HG03159 (cell line): ENCODE data around the gene RETREG2.

Source experiments
- ATAC-seq: cut with Tn5 transposase; IDR thresholded peaks from one replicate; pipeline ENCODE4 v1.9.1; 2021; ENCODE audit warnings: mild to moderate bottlenecking, moderate library complexity; ENCODE audit not compliant: unreplicated experiment

The RETREG2 gene, protein sequence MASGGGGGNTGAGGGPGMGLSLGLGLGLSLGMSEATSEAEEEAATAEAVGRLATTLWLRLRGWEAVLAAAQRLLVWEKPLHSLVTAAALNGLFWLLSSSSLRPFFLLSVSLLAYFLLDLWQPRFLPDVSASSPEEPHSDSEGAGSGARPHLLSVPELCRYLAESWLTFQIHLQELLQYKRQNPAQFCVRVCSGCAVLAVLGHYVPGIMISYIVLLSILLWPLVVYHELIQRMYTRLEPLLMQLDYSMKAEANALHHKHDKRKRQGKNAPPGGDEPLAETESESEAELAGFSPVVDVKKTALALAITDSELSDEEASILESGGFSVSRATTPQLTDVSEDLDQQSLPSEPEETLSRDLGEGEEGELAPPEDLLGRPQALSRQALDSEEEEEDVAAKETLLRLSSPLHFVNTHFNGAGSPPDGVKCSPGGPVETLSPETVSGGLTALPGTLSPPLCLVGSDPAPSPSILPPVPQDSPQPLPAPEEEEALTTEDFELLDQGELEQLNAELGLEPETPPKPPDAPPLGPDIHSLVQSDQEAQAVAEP

DNA sequence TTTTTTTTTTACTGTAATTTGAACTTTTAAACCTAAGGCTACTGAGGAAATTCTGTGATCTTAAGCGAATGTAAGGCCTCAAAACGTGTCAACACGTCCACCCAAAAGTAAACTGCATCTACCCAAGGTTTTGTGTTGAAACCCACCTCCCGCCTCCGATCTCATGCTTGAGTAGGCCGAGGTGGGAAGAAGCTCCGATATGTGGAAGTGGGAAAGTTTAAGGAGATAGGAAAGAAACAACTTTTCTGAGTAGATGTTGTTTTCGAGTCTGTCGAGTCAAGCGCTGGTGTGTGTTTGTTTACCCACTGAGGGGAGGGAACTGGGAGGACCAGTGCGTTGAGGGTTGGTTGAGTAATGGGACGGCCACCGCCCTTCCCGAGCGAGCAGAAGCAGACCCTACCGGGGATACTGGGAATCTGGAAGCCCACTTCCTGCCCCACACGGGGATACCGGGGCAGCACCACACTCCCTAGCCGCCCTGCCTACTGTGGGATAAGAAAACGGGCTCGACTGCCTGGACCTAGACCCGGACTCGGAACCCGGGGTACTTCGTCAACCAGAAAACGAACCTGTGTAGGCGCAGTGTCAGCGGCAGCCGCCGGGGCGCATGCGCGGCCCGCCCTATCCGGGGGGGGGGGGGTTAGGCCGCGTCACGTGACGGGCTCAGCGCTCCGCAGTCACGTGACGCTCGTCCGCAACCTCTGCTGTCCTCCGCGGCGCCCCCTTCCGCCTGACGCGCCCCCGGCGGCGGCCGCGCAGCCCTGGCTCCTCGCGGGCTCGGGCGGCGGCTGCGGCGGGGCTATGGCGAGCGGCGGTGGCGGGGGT lies at the start of gene RETREG2:
Gene RETREG2 (plus strand): TSS at position 724 of the 825 bp plus-strand sequence. CDS start 78 bp downstream, at position 802.
- ATAC-seq: peak; percentile 46

DNA sequence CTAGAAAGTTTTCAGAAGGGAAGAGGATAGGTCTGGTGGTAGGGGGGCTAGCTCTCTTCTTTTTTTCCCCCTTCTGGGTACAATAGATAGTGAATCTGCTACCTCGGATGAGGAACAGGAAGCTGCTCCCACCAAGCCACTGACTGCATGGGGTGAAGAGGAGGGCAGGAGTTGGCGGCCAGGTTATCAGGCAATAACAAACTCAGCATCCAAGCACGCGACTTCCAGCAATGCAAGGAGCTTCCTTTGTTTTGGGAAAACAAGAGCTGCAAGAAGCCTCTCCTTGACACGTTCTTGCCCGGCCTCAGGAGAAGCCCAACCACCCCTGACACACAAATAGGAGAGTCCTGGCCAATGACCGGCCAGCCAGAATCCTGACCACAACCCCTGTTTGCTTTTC lies 49.7 kb upstream of the RETREG2 start:
- ATAC-seq: no peak

DNA sequence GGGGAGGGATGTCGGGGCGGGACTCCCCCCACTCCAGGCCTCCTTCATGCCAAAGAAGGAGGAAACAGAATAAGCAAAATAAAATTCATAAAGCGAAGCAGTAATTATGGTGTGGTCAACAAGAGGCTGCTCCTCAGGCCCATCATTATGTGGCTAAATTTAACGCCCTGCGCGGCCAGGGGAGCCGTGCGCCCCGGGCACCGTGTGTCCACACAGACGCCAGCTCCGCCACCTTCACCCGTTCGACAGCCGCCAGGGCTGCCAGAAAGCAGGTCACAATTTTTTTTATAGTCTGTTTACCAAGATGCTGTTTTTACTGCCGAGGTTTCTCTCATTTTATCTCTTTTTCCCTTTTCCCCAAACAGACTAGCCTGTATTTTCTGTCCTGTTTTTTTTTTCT lies 48.5 kb upstream of the RETREG2 start:
- no peak for ATAC-seq

DNA sequence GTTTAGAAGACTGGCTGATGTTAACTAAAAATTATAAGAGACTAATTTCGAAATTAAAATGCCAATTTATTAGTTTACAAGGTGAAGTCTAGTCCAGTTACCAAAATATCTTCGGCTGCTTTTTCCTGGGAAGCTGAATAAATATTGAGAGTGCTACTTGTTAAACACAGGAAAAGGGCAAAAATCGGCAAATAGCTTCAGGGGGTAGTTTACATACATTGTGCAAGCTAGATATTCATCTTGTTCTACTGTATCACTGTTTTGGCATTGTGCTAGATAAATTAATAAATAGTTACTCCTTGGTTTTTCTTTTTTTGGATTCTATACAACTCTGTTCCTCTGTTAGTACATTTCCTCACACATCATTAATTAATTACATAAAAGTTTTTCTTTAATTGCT lies 46.7 kb upstream of the RETREG2 start:
- no peak for ATAC-seq

DNA sequence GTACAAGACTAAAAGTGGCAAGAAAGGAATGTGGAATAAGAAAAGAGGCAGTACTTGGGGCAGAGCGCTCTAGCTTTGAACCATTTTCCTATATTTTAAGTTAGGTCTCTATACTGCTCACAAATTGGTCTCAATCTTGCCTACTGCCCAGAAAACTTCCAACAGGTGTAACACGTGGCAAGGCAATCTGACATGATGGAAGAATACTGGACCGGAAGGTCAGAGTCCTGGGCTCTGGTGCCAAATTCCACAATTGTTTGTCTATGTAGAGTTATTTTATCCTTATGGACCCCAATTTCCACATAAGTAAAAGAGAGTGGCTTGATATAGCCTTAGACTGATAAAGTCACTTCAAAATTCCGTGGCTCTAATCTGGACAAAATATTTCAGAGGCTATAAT lies 46.3 kb upstream of the RETREG2 start:
- ATAC-seq: no peak

DNA sequence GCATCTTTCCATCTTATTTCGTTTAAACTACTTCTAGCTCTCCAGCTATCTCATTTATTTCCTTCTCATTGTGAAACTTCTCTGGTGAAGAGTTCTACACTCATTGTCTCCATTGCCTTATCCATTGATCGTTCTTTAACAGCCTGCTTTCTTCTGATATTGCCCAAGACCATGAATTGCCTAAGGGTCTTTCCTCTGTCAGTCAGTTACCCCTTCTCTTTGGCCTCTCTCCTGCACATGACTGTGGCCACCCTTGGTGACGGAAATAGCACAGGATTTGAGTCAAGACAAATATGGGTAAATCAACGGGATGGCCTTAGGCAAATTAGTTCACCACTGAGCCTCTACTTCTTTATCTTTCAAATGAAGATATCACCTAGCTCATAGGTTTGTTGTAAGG lies 44.1 kb upstream of the RETREG2 start:
- ATAC-seq: no peak

DNA sequence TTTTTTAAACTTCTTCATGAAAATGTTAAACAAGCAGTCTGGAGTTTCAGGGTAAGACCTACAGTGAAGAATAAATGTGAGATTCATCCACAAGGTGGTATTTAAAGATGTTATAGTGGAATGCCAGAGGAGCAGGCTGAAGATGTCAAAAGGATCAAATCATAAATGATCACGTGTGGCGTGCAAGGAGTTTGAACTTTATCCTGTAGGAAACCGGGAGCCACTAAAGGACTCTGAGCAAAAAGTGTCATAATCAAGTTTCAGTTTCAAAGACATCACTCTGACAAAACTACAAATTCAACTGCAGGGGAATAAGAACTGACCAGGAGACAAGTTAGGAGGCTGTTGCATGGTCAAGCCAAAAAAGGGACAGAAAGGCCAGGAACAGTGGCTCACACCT lies 37.4 kb upstream of the RETREG2 start:
- no peak for ATAC-seq

DNA sequence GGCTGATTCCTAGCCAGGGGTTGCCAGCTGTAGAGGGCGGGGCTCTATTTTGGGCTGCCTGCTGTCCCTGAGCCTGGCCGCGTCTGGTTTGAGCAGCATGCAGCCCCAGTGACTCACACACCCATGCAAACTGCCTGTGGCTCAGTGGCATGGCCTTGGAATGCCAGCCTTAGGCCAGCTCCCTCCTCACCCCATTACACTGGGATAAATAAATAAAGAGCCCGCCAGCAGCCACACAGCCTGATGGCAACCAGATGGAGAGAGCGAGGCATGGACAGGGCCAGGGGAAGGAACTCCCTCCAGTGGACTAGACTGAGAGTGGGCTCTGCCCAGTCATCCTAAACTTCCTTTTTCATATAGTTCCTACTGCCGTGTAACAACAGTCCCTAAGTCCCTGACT lies 35.7 kb upstream of the RETREG2 start:
- no peak for ATAC-seq

DNA sequence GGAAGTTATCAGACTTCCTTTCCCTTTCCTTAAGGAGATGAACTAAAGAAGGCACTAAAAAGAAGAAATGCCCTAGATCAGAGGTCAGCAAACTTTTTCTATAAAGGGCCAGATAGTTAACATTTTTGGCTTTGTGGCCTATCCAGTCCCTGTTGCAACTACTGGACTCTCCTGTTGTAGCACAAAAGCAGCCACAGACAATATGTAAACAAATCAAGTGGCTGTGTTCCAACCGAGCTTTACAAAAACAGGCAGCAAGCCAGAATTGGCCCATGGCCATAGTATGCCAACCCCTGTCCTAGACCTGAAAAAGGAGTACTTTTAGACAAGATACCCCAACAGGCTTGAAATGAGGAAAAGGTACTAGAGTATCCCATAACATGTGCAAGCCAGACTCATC lies 28.4 kb upstream of the RETREG2 start:
- no peak for ATAC-seq

DNA sequence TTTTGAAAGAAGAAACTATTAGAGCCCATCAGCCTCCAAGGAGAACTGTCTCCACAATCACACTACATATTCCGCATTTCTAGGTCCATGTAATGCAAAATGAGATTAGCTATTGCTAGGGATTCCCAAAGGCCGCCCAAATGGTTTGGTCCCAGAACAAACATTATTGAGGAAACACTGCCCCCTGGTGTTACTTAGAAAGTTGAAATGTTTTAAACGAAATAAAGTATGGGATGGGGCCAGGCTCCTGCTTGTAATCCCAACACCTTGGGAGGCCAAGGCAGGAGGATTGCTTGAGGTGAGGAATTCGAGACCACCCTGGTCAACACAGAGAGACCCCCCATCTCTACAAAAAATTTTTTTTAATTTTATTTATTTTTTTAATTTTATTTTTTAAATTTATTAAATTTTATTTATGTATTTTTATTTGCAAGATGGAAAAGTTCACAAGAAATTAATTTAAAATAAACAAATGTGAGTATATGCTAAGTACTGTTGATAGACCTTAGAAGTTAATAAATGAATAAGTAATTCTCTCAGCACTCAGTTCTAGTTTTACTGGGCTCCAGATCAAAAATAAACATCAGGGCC lies 22.9 kb upstream of the RETREG2 start:
- ATAC-seq: no peak

DNA sequence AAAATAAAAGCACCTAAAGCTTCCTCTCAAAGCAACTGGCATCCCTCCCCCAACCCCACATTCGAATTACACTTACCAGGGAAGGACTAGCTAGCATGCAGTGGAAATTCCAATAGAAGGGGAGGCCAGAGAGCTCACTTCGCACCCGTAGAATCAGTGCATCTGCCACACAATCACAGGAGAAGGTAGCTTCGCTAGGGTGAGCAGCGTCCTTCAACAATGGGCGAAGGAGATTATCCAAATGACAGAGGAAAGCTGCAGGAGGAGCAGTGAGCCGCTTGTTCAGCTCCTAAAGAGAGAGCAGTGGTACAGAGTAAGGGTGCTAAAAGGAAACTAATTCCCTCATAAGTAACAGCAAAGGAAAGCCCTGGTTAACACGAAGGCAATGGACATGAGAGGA lies 20.7 kb upstream of the RETREG2 start:
- no peak for ATAC-seq

DNA sequence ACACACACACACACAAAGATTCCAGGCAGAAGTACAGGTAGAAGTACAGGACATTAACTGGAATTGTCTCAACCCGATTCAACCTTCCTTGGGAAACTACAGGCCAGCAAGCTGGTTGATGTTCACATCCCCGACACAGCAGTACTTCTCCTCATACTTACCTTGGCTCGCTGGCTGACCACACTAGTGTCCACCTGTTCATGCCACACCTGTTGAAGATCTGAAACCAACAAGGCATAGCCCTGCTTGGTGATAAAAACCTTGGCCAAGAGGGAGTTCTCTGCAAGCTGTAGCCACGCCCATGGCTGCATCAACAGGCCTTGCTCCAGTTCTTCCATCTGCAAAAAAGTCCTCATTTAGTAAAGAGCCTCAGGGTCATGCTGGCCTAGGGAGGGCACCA lies 20.1 kb upstream of the RETREG2 start:
- ATAC-seq: no peak

DNA sequence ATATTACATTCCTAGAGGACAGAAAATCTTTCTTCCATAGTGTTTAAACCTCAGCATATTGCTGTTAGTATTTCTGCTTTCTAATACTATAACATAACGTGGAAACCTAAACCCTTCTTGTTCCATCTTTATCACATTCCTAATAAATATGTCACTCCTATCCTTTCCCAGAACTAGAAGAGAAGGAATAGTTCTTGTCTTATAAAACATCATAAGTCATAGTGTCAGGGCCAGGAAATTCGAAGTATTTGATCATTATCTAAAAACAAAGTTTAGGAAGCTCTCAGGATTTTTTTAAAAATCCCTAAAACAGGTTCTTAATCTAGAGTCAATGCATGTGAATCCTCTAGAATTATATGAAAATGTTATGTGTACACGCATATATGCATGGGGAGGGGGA lies 19.5 kb upstream of the RETREG2 start:
- ATAC-seq: no peak

DNA sequence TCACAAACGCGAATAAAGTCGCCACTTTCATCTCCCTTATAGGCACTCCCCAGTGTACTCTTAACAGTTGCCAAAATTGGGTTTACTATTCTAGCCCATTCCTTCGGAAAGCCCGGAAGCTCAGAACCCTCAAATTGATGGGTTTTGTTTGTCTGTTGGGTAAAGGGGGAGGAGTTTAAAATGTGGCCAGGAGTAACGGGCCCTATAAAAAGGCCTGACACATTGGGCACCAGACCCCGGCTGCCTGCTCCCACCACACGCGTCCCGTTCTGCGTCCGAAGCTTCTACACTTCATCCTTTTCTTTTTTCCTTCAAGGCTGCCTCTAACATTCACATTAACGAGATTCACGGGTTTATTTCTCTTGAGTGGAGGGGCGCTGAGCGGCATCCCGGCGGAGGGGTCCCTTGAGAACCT lies 18.3 kb upstream of the RETREG2 start:
- peak; percentile 8 for ATAC-seq

DNA sequence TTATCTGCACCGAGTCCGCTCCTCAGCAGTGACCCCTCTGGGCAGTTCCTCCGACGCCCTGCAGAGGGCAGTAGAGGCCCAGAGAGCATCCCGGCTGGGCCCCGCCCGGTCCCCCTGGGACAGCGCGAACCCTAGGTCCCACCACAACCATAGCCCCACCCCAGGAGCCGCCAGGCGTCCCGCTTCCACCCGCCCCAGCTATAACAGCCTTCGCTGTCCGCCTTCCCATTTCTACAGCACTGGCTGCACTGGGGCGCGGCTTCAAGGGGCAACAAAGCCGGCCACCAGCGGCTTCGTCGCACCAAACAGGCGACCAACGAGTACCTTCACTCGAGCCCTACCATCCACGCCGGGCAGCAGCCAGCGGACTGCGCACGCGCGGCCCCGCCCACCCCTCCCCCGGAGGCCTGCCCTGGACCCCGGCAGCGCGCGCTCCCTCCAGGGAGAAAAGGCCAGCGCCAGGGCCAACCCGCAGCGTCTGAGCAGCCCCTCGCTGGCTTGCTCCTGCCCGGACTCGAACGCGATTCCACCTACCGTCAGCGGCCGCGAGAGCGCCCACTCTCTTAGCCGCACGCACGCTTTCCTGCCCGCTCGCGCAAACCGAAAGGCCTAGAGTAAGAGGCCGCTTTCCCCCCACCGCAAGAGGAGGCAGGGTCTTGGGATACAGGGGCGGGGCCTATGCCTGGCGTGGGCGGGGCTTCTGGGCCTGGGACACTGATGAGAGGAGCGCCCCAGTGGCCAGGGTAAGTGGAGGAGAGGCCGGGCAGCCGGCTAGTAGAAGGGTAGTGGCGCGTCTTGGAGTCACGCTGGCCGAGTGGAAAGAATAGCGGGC lies 17.7 kb upstream of the RETREG2 start, which contains the start of gene NHEJ1:
Gene NHEJ1 (minus strand): TSS at position 630 of the 832 bp plus-strand sequence. CDS start 2,453 bp downstream, outside the sequence.
- ATAC-seq: peak; percentile 92

DNA sequence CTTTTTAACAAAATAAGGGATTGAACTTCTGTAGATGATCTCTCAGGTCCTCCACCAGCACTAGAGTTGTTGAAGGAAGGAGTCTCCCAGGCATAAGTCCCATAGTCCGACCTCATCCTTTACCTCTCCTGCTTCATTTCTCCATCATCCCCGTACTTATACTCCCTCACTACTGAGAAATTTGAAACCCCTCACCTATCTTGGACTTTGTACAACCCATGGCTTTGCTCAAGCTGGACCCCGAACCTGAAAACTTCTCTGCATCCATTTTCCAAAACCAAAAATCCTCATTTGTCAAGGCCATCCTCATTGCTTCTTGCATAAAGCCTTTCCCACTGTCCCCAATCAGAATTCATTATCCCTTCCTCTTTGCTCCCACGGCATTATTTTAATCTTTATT lies 17.0 kb upstream of the RETREG2 start:
- no peak for ATAC-seq

DNA sequence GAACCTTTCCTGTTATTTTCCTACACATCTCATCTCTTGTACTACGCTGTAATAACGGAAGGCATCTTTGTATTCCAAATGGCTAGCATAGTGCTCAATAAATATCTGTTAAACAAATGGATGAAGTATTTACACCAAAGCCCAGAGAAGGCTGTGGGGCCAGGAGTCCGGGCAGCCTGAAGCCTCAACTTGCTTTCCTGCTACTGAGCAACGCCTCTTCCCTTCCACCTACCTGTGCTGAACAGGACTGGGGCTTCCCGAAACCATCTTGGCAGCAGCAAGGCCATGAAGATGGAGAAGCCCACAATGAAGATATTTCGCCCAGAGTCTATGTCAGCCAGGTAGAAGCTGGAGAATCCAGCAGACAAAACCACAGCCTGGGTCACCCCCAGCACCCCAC lies 14.9 kb upstream of the RETREG2 start:
- ATAC-seq: no peak

DNA sequence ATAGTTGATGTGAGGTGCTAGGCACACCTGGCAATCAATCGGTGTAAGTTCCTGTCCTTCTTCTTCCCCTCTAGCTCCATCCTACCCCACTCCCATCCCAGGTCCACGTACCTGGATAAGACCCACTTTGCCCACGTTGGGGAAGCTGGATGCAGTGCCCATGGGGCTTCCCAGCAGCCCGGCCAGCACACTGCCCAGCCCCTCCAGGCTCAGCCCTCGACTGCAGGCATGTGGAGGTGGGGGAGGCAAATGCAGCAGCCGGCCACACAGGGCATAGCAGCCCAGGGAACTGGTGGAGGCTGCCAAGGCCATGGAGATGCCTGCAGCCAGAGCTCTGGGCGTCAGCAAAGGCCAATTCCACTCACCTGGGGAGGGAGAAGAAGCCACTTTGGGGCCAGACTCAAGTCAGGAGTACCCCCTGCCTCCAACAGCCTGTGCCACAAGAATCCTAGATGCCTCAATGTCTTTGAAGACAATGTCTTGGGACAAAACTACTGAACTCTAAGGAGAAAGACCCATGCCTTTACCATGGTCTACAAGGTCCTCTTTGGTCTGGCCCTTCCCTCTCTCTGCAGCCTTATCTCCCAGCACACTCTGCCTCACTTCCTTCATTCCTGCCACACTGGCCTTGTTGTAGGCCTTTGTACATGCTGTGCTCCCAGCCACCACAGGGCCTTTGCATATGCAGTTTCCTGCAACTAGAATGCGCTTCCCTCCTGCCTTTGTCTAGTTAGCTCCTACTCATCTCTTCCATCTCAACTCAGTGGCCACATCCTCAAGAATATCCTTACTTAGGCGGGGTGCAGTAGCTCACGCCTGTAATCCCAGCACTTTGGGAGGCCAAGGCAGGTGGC lies 12.8 kb upstream of the RETREG2 start:
- no peak for ATAC-seq

DNA sequence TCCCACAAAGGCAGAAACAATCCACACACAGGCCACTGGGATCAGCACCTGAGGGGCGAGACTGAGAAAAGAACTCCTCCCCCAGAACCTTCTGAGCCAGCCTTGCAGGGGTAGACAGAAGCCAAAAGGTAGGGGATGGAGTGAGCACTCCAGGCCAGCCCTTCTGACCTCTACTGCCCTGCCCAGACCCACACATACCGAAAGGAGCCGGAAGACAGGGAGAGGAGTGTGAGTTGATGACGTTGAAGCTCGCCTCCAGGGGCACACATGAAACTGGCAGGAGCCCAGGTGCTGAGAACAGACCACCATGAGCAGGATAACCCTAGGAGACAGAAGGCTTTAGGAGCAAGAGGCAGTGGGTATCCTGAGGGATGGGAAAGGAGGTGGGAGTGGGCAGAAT lies 10.1 kb upstream of the RETREG2 start:
- no peak for ATAC-seq

DNA sequence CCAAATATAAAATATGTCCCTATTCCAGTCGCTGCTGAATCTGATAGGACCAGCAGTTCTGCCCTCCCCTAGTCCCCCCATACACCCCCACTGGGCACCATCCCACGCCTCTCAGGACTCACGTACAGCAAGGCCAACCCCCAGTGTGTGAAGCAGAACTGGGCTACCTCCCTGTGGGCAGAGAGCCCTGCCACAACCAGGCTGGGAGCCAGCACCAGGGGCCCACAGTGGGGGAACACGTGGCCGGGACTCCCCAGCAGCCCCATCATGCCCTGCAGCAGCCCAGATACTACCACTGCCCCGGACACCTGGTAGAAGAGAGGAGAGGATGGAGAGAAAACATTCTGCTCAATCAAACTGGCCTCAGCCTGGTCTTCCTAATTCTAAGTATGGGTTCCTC lies 9.5 kb upstream of the RETREG2 start:
- no peak for ATAC-seq
